GM23338 (cell line): Measurements from ENCODE around the gene CATSPERZ.

ENCODE experiments used
- CREB1 ChIP-seq: fragments of 250-450 bp; sonication (Bioruptor Pico); IDR thresholded peaks from 2 replicates; pipeline ENCODE4 v1.5.0; 2020; ENCODE audit warnings: low read depth, mild to moderate bottlenecking, moderate library complexity
- EZH2 ChIP-seq: fragments of 200-600 bp; sonication (generic); IDR thresholded peaks from one replicate; pipeline ENCODE4 v1.8.0; 2017; ENCODE audit warnings: antibody characterized with exemption, mild to moderate bottlenecking, low read depth; ENCODE audit not compliant: unreplicated experiment
- EZH2phosphoT487 ChIP-seq: fragments of 200-600 bp; sonication (generic); IDR thresholded peaks from one replicate; pipeline ENCODE4 v1.8.1; 2018; ENCODE audit warnings: antibody characterized with exemption; ENCODE audit not compliant: unreplicated experiment
- POLR2AphosphoS5 ChIP-seq: IDR thresholded peaks from 2 replicates; pipeline ENCODE4 v1.6.1; 2016; ENCODE audit warnings: antibody characterized with exemption, low read depth
- ZNF114 ChIP-seq: fragments of 250-450 bp; sonication (Bioruptor Pico); IDR thresholded peaks from 2 replicates; pipeline ENCODE4 v1.5.0; 2020; ENCODE audit warnings: mild to moderate bottlenecking, moderate library complexity
- TF ChIP-seq, protein P1 (sequence below), 2 experiments: fragments of 200-600 bp in 1 of 2; sonication (generic) in 1 of 2; conservative IDR thresholded peaks; 2 replicates each; pipeline versions ENCODE4 v1.5.1 to v1.6.1; 2016 to 2017; ENCODE audit warnings: antibody characterized with exemption in 2 of 2, low read depth in 2 of 2, mild to moderate bottlenecking in 2 of 2, moderate library complexity in 1 of 2
- TF ChIP-seq, protein P2 (sequence below): IDR thresholded peaks from one replicate; pipeline ENCODE4 v1.6.1; 2018; ENCODE audit warnings: antibody characterized with exemption; ENCODE audit not compliant: unreplicated experiment

GRCh38 chr11:64263021-64263946, 36.9 kb upstream of the CATSPERZ start:
- TF ChIP-seq POLR2AphosphoS5 (no peak), ZNF114 (CRISPR knock-in tag) (no peak), EZH2phosphoT487 (no peak), EZH2 (no peak), CREB1 (no peak)
- TF ChIP-seq, protein P1, sequence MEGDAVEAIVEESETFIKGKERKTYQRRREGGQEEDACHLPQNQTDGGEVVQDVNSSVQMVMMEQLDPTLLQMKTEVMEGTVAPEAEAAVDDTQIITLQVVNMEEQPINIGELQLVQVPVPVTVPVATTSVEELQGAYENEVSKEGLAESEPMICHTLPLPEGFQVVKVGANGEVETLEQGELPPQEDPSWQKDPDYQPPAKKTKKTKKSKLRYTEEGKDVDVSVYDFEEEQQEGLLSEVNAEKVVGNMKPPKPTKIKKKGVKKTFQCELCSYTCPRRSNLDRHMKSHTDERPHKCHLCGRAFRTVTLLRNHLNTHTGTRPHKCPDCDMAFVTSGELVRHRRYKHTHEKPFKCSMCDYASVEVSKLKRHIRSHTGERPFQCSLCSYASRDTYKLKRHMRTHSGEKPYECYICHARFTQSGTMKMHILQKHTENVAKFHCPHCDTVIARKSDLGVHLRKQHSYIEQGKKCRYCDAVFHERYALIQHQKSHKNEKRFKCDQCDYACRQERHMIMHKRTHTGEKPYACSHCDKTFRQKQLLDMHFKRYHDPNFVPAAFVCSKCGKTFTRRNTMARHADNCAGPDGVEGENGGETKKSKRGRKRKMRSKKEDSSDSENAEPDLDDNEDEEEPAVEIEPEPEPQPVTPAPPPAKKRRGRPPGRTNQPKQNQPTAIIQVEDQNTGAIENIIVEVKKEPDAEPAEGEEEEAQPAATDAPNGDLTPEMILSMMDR (conservative IDR thresholded peaks at IDR 0.05; ENCODE audit: low read depth in 2 of 2): no peak
- TF ChIP-seq, protein P2, sequence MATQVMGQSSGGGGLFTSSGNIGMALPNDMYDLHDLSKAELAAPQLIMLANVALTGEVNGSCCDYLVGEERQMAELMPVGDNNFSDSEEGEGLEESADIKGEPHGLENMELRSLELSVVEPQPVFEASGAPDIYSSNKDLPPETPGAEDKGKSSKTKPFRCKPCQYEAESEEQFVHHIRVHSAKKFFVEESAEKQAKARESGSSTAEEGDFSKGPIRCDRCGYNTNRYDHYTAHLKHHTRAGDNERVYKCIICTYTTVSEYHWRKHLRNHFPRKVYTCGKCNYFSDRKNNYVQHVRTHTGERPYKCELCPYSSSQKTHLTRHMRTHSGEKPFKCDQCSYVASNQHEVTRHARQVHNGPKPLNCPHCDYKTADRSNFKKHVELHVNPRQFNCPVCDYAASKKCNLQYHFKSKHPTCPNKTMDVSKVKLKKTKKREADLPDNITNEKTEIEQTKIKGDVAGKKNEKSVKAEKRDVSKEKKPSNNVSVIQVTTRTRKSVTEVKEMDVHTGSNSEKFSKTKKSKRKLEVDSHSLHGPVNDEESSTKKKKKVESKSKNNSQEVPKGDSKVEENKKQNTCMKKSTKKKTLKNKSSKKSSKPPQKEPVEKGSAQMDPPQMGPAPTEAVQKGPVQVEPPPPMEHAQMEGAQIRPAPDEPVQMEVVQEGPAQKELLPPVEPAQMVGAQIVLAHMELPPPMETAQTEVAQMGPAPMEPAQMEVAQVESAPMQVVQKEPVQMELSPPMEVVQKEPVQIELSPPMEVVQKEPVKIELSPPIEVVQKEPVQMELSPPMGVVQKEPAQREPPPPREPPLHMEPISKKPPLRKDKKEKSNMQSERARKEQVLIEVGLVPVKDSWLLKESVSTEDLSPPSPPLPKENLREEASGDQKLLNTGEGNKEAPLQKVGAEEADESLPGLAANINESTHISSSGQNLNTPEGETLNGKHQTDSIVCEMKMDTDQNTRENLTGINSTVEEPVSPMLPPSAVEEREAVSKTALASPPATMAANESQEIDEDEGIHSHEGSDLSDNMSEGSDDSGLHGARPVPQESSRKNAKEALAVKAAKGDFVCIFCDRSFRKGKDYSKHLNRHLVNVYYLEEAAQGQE: no peak
